CD4-positive, alpha-beta T cell treated with Interleukin-10 for 1 hour (primary cell): ENCODE data around the gene PLA2G6.
"Not testable (repeated sequence)": the region's sequence is repeated elsewhere in the genome, so short reads cannot be mapped to it uniquely, and the experiment has no call there.

Experiments
- DNase-seq: peaks from one replicate; pipeline ENCODE4 v3.0.0-alpha.2; 2020

PLA2G6 gene

DNA sequence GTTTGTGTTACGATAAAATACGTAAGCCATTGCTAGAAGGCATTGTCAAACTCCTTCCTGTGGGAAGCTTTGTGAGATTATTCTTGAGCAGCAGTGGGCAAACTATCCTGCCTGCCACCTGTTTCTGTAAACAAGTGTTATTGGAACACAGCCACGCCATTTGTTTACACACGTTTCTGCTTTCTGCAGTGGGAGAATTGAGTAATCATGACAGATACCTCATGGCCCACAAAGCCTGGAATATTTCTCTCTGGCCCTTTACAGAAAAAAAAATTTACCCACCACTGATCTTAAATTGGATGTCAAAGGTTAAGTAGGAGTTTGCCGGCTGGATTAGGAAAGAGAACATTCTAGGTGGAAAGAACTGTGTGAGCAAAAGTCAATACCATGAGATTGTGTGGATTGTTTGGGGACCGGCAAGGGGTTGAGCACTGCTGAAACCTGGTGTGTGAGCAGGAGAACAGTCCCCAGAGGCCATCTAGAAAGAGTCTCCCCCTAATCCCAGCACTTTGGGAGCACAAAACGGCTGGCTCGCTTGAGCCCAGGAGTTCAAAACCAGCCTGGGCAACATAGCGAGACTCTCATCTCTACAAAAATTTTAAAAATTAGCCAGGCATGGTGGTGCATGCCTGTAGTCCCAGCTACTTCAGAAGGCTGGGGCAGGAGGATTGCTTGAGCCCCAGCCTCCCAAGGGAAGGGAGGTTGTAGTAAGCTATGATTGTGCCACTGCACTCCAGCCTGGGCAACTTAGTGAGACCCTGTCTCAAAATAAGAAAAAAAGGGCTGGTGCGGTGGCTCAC, 6.0 kb upstream of the PLA2G6 start:
- DNase-seq = no peak

GRCh38 chr22:38186429-38186828, 4.8 kb upstream of the PLA2G6 start:
- no peak for DNase-seq

- no peak for DNase-seq
Measured at GRCh38 chr22:38184788-38185187, 3.2 kb upstream of the PLA2G6 start.

- peak; percentile 65 for DNase-seq
Measured at GRCh38 chr22:38180841-38181452, 683 bp downstream of the PLA2G6 start.

DNA sequence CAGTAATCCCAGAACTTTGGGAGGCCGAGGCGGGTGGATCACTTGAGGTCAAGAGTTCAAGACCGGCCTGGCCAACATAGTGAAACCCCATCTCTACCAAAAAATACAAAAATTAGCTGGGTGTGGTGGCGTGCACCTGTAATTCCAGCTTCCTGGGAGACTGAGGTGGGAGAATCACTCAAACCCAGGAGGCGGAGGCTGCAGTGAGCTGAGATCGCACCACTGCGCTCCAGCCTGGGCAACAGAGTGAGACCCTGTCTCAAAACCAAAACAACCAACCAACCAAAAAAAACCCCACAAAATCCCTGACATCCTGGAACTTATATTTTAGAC, 3.1 kb downstream of the PLA2G6 start:
- not testable (repeated sequence) for DNase-seq

- DNase-seq = no peak
Measured at GRCh38 chr22:38177926-38178604, 3.6 kb downstream of the PLA2G6 start.

GRCh38 chr22:38177571-38177925, 4.1 kb downstream of the PLA2G6 start:
- not testable (repeated sequence) for DNase-seq

GRCh38 chr22:38177044-38177443, 4.6 kb downstream of the PLA2G6 start:
- peak; percentile 29 for DNase-seq

- DNase-seq = peak; percentile 60
Measured at GRCh38 chr22:38176170-38176741, 5.4 kb downstream of the PLA2G6 start.

- no peak for DNase-seq
Measured at GRCh38 chr22:38175206-38176118, 6.2 kb downstream of the PLA2G6 start.

DNA sequence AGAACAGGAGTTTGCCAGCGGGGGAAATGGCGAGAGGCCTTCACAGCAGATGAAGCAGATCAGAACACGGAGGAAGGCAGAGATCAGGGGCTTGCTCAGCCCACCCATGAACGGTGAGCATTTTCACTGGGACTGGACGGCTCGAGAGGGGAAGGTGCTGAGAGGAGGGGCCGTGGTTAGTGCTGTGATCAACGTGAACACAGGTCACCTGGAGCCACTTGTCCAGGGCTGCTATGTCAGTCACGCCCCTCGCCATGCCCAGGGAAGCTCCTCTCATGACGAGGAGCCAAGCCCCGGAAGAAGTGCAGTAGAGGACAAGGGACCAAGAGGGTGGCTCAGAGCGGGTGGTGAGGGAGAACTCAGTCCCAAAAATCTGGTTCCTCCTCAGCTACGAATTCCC, 7.0 kb downstream of the PLA2G6 start:
- DNase-seq = no peak

GRCh38 chr22:38173641-38173906, 8.1 kb downstream of the PLA2G6 start:
- DNase-seq = no peak

- peak; percentile 61 for DNase-seq
Measured at GRCh38 chr22:38172832-38173640, 8.6 kb downstream of the PLA2G6 start.

DNA sequence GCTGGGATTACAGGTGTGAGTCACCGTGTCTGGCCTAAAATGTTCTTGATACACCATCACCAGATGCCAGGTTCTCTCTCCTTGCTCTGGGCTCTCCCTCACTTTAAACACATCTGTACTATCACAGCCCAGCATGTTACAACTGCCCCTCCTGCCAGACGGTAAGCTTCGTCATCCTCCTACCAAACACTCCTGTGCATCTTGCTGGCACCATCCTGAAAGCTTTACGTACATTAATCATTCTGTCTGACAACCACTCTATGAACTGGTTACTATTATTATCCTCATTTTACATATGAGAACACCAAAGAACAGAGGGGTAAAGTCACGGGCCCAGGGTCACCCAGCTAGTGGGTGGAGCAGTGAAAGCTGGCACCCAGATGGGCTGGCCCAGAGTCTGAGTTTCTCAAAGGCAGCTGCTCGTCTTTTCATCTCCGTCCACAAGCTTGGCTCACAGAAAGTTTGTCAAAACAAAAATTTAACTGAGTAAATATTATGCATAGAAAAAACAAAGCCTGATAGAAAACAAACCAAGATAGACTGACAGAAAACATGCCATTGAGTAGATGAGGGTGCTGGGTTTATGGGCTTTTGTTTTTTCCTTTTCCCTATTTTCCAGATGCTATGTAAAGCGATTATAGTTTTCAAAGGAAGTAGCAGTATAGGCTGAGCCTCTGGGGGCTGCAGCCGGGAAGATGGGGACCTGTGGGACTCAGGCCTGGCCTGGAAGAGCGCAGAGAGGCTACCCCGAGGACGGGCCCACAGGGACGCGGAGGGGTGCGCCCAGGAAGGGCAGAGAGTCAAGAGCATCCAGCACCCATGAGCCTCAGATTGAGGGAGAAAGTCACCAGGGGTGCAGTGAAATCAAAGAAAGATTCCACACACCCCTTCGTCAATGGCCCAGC, 9.5 kb downstream of the PLA2G6 start:
- DNase-seq = no peak

GRCh38 chr22:38170469-38170868, 11.2 kb downstream of the PLA2G6 start:
- DNase-seq = no peak

DNA sequence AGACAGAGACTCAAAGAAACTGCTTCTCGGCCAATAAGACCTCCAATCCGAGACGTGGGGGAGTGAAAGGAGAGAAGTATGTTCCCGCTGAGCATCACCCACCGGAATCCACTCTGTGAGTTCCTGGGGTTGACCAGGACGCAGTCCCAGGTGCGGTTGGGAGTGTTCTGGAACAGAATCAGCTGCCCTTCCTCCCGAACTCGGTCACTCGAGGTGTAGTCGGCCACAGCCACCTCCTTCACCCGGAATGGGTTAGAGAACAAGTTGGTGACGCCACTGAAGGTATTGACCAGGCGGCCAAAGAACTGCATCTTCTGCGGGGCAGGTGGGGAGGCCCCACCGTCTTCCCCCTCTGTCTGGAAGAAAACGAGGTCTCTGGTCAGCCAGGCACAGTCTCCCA, 12.5 kb downstream of the PLA2G6 start:
- no peak for DNase-seq

DNA sequence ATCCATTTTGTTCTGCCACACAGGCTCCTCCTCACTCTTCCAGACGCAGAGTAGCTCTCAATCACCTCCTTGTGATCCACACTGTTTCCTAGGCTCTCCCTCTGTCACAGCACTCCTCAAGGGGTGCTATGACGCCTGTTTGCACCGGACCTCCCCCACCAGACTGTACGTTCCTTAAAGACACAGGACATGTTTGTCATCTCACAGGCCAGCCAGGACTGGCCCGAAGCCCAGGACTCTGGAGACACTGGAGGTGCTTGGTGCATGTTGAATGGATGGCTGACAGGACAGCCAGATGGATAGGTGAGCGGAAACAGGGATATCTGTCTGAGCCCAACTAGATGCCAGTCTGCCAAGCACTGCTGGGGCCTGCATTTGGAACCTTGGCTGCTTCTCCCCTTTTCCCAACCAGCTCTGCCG, 13.6 kb downstream of the PLA2G6 start:
- no peak for DNase-seq

DNA sequence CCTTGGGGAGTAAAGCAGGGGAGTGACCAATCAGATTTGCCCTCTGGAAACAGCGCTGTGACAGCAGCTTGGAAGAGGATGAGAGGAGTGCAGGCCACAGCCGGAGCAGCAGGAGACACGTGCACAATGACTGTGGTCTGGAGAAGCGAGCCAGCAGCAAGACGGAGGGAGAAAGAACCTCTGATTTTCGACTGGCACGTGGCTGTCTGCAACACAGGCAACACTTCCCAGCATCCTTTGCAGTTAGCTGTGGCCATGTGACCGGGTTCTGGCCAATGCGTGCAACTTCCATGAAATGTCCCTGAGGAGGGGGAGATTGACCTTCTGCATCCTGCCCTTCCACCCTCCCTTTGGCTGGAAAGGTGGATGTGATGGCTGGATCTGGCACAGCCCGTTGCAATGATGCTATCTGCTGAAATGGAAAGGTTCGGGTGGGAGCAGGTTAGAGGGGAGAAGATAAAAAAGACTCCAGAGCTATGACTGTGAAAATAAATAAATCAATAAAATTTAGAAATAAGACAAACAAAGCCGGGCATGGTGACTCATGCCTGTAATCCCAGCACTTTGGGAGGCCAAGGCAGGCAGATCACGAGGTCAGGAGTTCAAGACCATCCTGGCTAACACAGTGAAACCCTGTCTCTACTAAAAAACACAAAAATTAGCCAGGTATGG, 15.6 kb downstream of the PLA2G6 start:
- DNase-seq = no peak

- no peak for DNase-seq
Measured at GRCh38 chr22:38164551-38164918, 17.1 kb downstream of the PLA2G6 start.

DNA sequence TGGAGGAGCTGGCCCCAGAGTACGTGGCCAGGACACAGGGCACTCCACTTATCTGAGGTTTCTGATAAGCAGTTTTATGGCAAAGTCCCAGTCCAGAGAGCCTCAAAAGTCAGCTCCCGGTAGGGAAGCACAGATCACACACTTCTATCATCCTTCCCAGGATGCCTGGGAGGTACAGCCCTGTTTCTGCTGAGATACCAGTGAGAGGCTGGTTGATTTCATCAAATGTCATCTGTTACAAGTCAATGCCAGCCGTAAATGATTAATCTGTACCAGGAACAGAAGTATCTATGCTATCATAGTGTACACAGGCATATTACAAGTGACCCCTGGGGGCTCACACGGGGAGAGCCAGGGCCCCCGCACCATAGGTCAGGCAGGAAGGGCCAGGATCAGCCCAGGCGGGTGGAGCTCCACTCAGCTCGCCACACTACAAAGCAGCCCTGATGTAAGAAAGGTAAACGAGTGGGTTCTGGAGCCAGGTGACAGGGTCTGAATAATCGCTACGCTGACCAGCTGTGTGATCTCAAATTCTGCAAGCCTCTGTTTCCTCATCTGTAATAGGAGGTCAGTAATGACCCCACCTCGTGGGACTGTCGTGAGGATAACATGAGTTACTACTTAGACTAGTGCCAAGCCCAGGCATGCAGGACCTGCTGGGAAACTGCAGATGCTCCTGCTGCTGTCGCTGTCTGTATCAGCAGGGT, 17.6 kb downstream of the PLA2G6 start:
- no peak for DNase-seq
